Mesenchymal stem cell (in vitro differentiated cells and primary cell): ENCODE results near the gene TSPAN7.
A peak's percentile ranks its signal among the peaks of the same experiment; 100 is the strongest.

Experiments
- DNase-seq: peaks from one replicate; pipeline ENCODE4 v3.0.0-alpha.2; 2013
- H2AFZ ChIP-seq: one replicate; pipeline ENCODE4 v1.6.1; 2013; ENCODE audit warnings: low read depth, mild to moderate bottlenecking, control low read depth, inconsistent platforms, low read length, moderate library complexity
- H2AK5ac ChIP-seq: 2 replicates; pipeline ENCODE4 v1.6.1; 2013; ENCODE audit warnings: low read length, moderate library complexity, mild to moderate bottlenecking, inconsistent platforms; ENCODE audit not compliant: severe bottlenecking
- H2BK120ac ChIP-seq: one replicate; pipeline ENCODE4 v1.6.1; 2013; ENCODE audit warnings: low read depth, mild to moderate bottlenecking, inconsistent platforms, low read length, moderate library complexity
- H2BK12ac ChIP-seq, 2 experiments: one replicate each; pipeline ENCODE4 v1.6.1; 2013; ENCODE audit warnings: inconsistent platforms in 2 of 2, low read length in 2 of 2, mild to moderate bottlenecking in 2 of 2, moderate library complexity in 2 of 2, control low read depth in 1 of 2
- H2BK15ac ChIP-seq: one replicate; pipeline ENCODE4 v1.6.1; 2013; ENCODE audit warnings: mild to moderate bottlenecking, low read depth, inconsistent platforms; ENCODE audit not compliant: poor library complexity, severe bottlenecking
- H2BK5ac ChIP-seq: 2 replicates; pipeline ENCODE4 v1.6.1; 2013; ENCODE audit warnings: low read depth, mild to moderate bottlenecking, low read length, control low read depth, inconsistent platforms; ENCODE audit not compliant: poor library complexity, severe bottlenecking
- H3K14ac ChIP-seq, 2 experiments: one replicate each; pipeline ENCODE4 v1.6.1; 2013; ENCODE audit warnings: inconsistent platforms in 2 of 2, low read length in 2 of 2, control low read depth in 1 of 2, mild to moderate bottlenecking in 1 of 2, moderate library complexity in 1 of 2
- H3K18ac ChIP-seq, 2 experiments: one replicate each; pipeline ENCODE4 v1.6.1; 2013; ENCODE audit warnings: inconsistent platforms in 2 of 2, low read length in 2 of 2, control low read depth in 1 of 2, low read depth in 1 of 2, mild to moderate bottlenecking in 1 of 2
- H3K23ac ChIP-seq, 2 experiments: one replicate each; pipeline ENCODE4 v1.6.1; 2013; ENCODE audit warnings: inconsistent platforms in 2 of 2, low read length in 2 of 2, mild to moderate bottlenecking in 2 of 2, moderate library complexity in 2 of 2, control low read depth in 1 of 2
- H3K27ac ChIP-seq: 2 replicates; pipeline ENCODE4 v1.5.1; 2013; ENCODE audit warnings: mild to moderate bottlenecking, moderate library complexity, low read length, control low read depth, inconsistent platforms; ENCODE audit not compliant: poor library complexity, severe bottlenecking
- H3K27me3 ChIP-seq, 2 experiments: 2 replicates each; pipeline versions ENCODE4 v1.6.1 to v1.7.0; 2013; ENCODE audit warnings: low read length in 2 of 2, mild to moderate bottlenecking in 2 of 2, moderate library complexity in 2 of 2, control low read depth in 1 of 2, inconsistent platforms in 1 of 2; ENCODE audit not compliant: control insufficient read depth in 1 of 2, insufficient read depth in 1 of 2
- H3K36me3 ChIP-seq, 2 experiments: 2 replicates each; pipeline versions ENCODE4 v1.6.1 to v1.7.0; 2013; ENCODE audit warnings: low read length in 2 of 2, control low read depth in 1 of 2, inconsistent platforms in 1 of 2, low read depth in 1 of 2, mild to moderate bottlenecking in 1 of 2; ENCODE audit not compliant: insufficient read depth in 2 of 2, control insufficient read depth in 1 of 2
- H3K4ac ChIP-seq, 2 experiments: one replicate each; pipeline ENCODE4 v1.6.1; 2013; ENCODE audit warnings: inconsistent platforms in 2 of 2, low read length in 2 of 2, mild to moderate bottlenecking in 2 of 2, moderate library complexity in 2 of 2, control low read depth in 1 of 2, low read depth in 1 of 2
- H3K4me1 ChIP-seq: 2 replicates; pipeline ENCODE4 v1.6.1; 2013; ENCODE audit warnings: low read depth, low read length, control low read depth; ENCODE audit not compliant: control insufficient read depth, insufficient read depth
- H3K4me2 ChIP-seq: 2 replicates; pipeline ENCODE4 v1.6.1; 2013; ENCODE audit warnings: low read length, mild to moderate bottlenecking, inconsistent platforms; ENCODE audit not compliant: poor library complexity, severe bottlenecking
- H3K4me3 ChIP-seq, 2 experiments: 2 replicates each; pipeline versions ENCODE4 v1.5.1 to v1.7.0; 2013; ENCODE audit warnings: low read length in 2 of 2, mild to moderate bottlenecking in 2 of 2, control low read depth in 1 of 2, low read depth in 1 of 2; ENCODE audit not compliant: insufficient read depth in 1 of 2
- H3K79me1 ChIP-seq: replicated peaks from 2 replicates; pipeline ENCODE4 v1.6.1; 2013; ENCODE audit warnings: mild to moderate bottlenecking, control low read depth, low read length, inconsistent platforms; ENCODE audit not compliant: poor library complexity, severe bottlenecking
- H3K9ac ChIP-seq: 2 replicates; pipeline ENCODE4 v1.7.0; 2013; ENCODE audit warnings: mild to moderate bottlenecking, low read length, moderate library complexity
- H3K9me3 ChIP-seq: 2 replicates; pipeline ENCODE4 v1.7.0; 2013; ENCODE audit warnings: mild to moderate bottlenecking, low read length; ENCODE audit not compliant: control insufficient read depth
- H4K8ac ChIP-seq: one replicate; pipeline ENCODE4 v1.6.1; 2013; ENCODE audit warnings: inconsistent platforms, mild to moderate bottlenecking, low read length, moderate library complexity
- H4K91ac ChIP-seq: one replicate; pipeline ENCODE4 v1.6.1; 2013; ENCODE audit warnings: mild to moderate bottlenecking, low read length, inconsistent platforms
- WGBS: methylation state at CpG from one replicate; pipeline ENCODE4 v1.1.7; 2013; ENCODE audit warnings: mixed read lengths; 5-methylcytosine and 5-hydroxymethylcytosine counted together

Gene TSPAN7

DNA sequence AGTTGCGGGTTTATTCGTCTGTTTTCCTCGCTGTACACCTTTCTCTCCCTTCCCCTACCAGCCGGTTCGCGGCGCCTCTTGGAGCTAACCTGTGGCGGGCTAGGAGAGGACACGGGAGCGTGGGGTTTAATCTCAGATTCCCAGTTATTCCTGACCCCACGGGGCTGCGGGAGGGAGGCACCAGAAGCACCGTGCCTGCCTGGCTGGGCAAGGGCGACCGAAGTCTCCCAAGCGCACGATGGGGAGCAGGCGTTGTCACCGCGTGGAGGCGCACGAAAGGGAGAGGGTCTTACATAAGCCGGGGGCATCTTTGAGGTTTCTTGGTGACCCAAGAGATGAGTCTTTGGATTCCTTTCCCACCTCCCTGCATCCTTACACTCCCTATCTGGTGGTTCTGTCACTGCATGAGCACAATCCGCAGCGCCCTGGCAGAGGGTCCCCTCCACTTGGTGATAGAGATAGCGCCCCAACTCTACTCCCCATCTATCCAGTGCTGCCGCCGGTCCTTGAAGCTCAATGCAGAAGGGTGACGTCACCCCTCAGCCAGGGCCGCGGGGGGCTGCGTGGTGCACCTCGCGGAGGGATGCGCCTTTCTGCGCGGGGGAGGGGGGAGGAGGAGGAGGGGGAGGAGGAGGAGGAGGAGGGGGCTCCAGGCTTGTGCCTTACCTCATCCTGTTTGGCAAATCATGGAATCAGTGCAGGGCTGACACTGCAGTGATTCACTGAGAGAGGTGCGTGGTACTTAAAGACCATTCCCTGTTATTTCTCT lies 793 bp downstream of the TSPAN7 start:
- peaks cover 4 to 13% of the 10 kb centered on the region in 2 experiments for H3K27me3 ChIP-seq
- H3K23ac ChIP-seq = no peak overlapping the region
- H4K8ac ChIP-seq = no peak overlapping the region
- H3K4me1 ChIP-seq = peaks cover 10% of the 10 kb centered on the region
- no peak overlapping the region for H4K91ac ChIP-seq
- H3K9ac ChIP-seq = no peak overlapping the region
- H3K4me3 ChIP-seq = peak overlapping the region; percentile 37 to 74
- H3K14ac ChIP-seq = no peak overlapping the region
- no peaks in the 10 kb centered on the region for H3K36me3 ChIP-seq
- no peak overlapping the region for H2BK15ac ChIP-seq
- peak overlapping the region; percentile 81 for H3K4me2 ChIP-seq
- no peak overlapping the region for H3K27ac ChIP-seq
- no peak overlapping the region for H3K18ac ChIP-seq
- H2AFZ ChIP-seq = no peak overlapping the region
- H3K9me3 ChIP-seq = no peaks in the 10 kb centered on the region
- no peak overlapping the region for H2AK5ac ChIP-seq
- no peak overlapping the region for H2BK120ac ChIP-seq
- DNase-seq = peak; percentile 2
- H2BK5ac ChIP-seq = no peak overlapping the region
- WGBS = 9% methylated on average over 7 of the region's 38 CpGs
- H3K79me1 ChIP-seq = no peaks in the 10 kb centered on the region
- H3K4ac ChIP-seq = no peak overlapping the region
- H2BK12ac ChIP-seq = no peak overlapping the region

DNA sequence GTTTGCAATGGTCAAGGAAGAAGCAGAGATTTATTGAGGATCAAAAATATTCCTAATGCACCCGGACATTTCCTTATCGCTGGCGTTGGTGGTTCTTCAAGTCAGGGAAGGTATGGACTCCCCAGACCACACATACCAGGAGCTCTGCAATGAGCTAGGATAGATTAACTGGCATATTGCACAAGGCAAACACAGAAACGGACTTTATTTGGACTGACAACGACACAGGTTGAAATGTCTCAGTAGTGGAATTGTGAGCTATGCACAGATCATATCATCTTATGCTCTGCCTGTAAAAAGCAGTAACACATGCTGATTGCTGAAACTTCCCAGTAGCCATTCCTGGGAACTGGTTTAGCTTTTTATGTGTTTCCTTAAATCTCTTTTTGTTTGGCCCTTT lies 1.7 kb downstream of the TSPAN7 start:
- Histone ChIP-seq H3K4ac (no peak overlapping the region), H3K4me3 (no peak overlapping the region), H3K9ac (no peak overlapping the region), H2BK120ac (no peak overlapping the region), H2AK5ac (no peak overlapping the region), H3K18ac (no peak overlapping the region), H3K36me3 (no peaks in the 10 kb centered on the region), H3K79me1 (no peaks in the 10 kb centered on the region), H2BK15ac (no peak overlapping the region), H3K4me1 (peaks cover 10% of the 10 kb centered on the region), H3K23ac (no peak overlapping the region), H2AFZ (no peak overlapping the region), H2BK5ac (no peak overlapping the region), H3K4me2 (no peak overlapping the region), H4K91ac (no peak overlapping the region), H3K27ac (no peak overlapping the region), H2BK12ac (no peak overlapping the region), H3K9me3 (peaks cover 4% of the 10 kb centered on the region), H3K14ac (no peak overlapping the region), H4K8ac (no peak overlapping the region), H3K27me3 (peaks cover 4 to 13% of the 10 kb centered on the region in 2 experiments)
- DNase-seq = no peak
- WGBS = 94% methylated on average over 5 of the region's 5 CpGs

DNA sequence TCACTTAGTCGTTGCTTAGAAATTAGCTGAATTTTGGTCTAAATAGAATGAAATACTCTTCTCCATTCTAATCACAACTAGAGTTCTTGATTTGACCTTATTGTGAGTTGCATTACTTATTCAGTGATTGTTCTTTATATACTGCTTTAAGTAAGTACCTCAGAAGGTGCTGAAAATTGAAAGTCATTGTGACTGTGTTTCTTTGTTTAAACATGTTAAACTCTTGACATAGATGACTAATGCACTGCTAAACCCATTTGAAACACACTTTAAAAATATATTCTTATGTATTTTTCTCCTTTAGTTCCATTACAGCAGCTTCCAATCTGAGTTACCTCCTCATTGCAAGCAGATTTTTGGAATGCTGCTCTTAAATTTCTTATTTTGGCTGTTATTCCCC lies 9.1 kb downstream of the TSPAN7 start:
- Histone ChIP-seq H4K91ac (no peak overlapping the region), H3K9me3 (peaks cover 5% of the 10 kb centered on the region), H3K4me3 (no peak overlapping the region), H3K18ac (no peak overlapping the region), H2BK5ac (no peak overlapping the region), H4K8ac (no peak overlapping the region), H2BK15ac (no peak overlapping the region), H3K4me1 (no peaks in the 10 kb centered on the region), H2BK12ac (no peak overlapping the region), H2BK120ac (no peak overlapping the region), H2AK5ac (no peak overlapping the region), H3K36me3 (no peaks in the 10 kb centered on the region), H3K23ac (no peak overlapping the region), H3K9ac (no peak overlapping the region), H3K79me1 (no peaks in the 10 kb centered on the region), H2AFZ (no peak overlapping the region), H3K27ac (no peak overlapping the region), H3K27me3 (peaks cover 0 to 25% of the 10 kb centered on the region in 2 experiments), H3K4me2 (no peak overlapping the region), H3K14ac (no peak overlapping the region), H3K4ac (no peak overlapping the region)
- no CpG with 5 or more reads among the region's 1 CpG for WGBS
- no peak for DNase-seq

GRCh38 chrX:38571058-38571457 lies 9.7 kb downstream of the TSPAN7 start:
- Histone ChIP-seq H2BK15ac (no peak overlapping the region), H2AFZ (no peak overlapping the region), H3K4me3 (no peak overlapping the region), H3K23ac (no peak overlapping the region), H3K27ac (no peak overlapping the region), H3K4ac (no peak overlapping the region), H3K79me1 (no peaks in the 10 kb centered on the region), H3K14ac (no peak overlapping the region), H3K9ac (no peak overlapping the region), H4K8ac (no peak overlapping the region), H2BK12ac (no peak overlapping the region), H2AK5ac (no peak overlapping the region), H3K27me3 (peaks cover 0 to 25% of the 10 kb centered on the region in 2 experiments), H3K18ac (no peak overlapping the region), H2BK5ac (no peak overlapping the region), H3K4me2 (no peak overlapping the region), H3K36me3 (no peaks in the 10 kb centered on the region), H3K4me1 (no peaks in the 10 kb centered on the region), H3K9me3 (peaks cover 5% of the 10 kb centered on the region), H4K91ac (no peak overlapping the region), H2BK120ac (no peak overlapping the region)
- DNase-seq = no peak
